Neural cell (in vitro differentiated cells): Measurements from ENCODE around the gene KRTCAP2. TPM values are rescaled to one million over a fixed set of nuclear protein-coding genes. Genes with fewer than 3 reads are reported as not detected.

Source experiments
- H2AFZ ChIP-seq: fragments of 200-600, 300-800 bp; sonication (generic), shearing (Covaris generic); 2 replicates; pipeline ENCODE4 v1.6.0; 2014; ENCODE audit warnings: low read depth, mild to moderate bottlenecking, antibody characterized with exemption, low read length, moderate library complexity
- H3F3A ChIP-seq: fragments of 200-600 bp; shearing (Covaris generic); 2 replicates; pipeline ENCODE4 v1.6.1; 2016; ENCODE audit warnings: mild to moderate bottlenecking, moderate library complexity, mixed read lengths, antibody characterized with exemption, low read length; ENCODE audit not compliant: insufficient read depth, poor library complexity, severe bottlenecking
- H3K27ac ChIP-seq: fragments of 200-600, 300-800 bp; sonication (generic), shearing (Covaris generic); 2 replicates; pipeline ENCODE4 v1.5.1; 2014; ENCODE audit warnings: mild to moderate bottlenecking, low read length, moderate library complexity
- H3K27me3 ChIP-seq: fragments of 300-800, 200-600 bp; sonication (generic), shearing (Covaris generic); 2 replicates; pipeline ENCODE4 v1.6.0; 2014; ENCODE audit warnings: mild to moderate bottlenecking, low read depth, low read length, moderate library complexity; ENCODE audit not compliant: insufficient read depth
- H3K36me3 ChIP-seq: fragments of 300-800, 200-600 bp; sonication (generic), shearing (Covaris generic); 2 replicates; pipeline ENCODE4 v1.5.1; 2014; ENCODE audit warnings: mild to moderate bottlenecking, antibody characterized with exemption, low read length, moderate library complexity; ENCODE audit not compliant: insufficient read depth
- H3K4me2 ChIP-seq: fragments of 300-800, 200-600 bp; sonication (generic), shearing (Covaris generic); 2 replicates; pipeline ENCODE4 v1.6.0; 2014; ENCODE audit warnings: mild to moderate bottlenecking, low read length
- H3K4me3 ChIP-seq: fragments of 300-800, 200-600 bp; sonication (generic), shearing (Covaris generic); 2 replicates; pipeline ENCODE4 v1.5.1; 2014; ENCODE audit warnings: mild to moderate bottlenecking, low read length, moderate library complexity
- H3K79me2 ChIP-seq: fragments of 200-600 bp; shearing (Covaris generic); replicated peaks from 2 replicates; pipeline ENCODE4 v1.6.0; 2014; ENCODE audit warnings: mild to moderate bottlenecking, low read length, moderate library complexity; ENCODE audit not compliant: insufficient read depth
- H3K9ac ChIP-seq: fragments of 300-800, 200-600 bp; sonication (generic), shearing (Covaris generic); 2 replicates; pipeline ENCODE4 v1.6.1; 2016; ENCODE audit warnings: mild to moderate bottlenecking, low read length, mixed read lengths
- H3K9me2 ChIP-seq: fragments of 200-600 bp; shearing (Covaris generic); 2 replicates; pipeline ENCODE4 v1.6.1; 2016; ENCODE audit warnings: mild to moderate bottlenecking, low read length, mixed read lengths; ENCODE audit not compliant: insufficient read depth
- H3K9me3 ChIP-seq: fragments of 200-600, 300-800 bp; sonication (generic), shearing (Covaris generic); 2 replicates; pipeline ENCODE4 v1.6.1; 2016; ENCODE audit warnings: mild to moderate bottlenecking, mixed run types, low read length, moderate library complexity, mixed read lengths
- H4K20me1 ChIP-seq: fragments of 200-600 bp; shearing (Covaris generic); 2 replicates; pipeline ENCODE4 v1.6.1; 2016; ENCODE audit warnings: mild to moderate bottlenecking, mixed run types; ENCODE audit not compliant: insufficient read depth
- EP300 ChIP-seq: fragments of 450-650 bp; conservative IDR thresholded peaks from 2 replicates; pipeline ENCODE4 v1.6.1; 2014; ENCODE audit warnings: antibody characterized with exemption, mild to moderate bottlenecking, moderate library complexity; ENCODE audit not compliant: poor library complexity, severe bottlenecking
- EZH2 ChIP-seq: fragments of 200-600, 300-800 bp; shearing (Covaris generic), sonication (generic); IDR thresholded peaks from 2 replicates; pipeline ENCODE4 v1.6.1; 2014; ENCODE audit warnings: antibody characterized with exemption, low read length, borderline replicate concordance, mild to moderate bottlenecking; ENCODE audit not compliant: insufficient read depth, poor library complexity, severe bottlenecking
- MXI1 ChIP-seq: fragments of 450-650 bp; conservative IDR thresholded peaks from 2 replicates; pipeline ENCODE4 v1.6.1; 2014; ENCODE audit warnings: antibody characterized with exemption, mild to moderate bottlenecking; ENCODE audit not compliant: poor library complexity, severe bottlenecking
- POLR2AphosphoS5 ChIP-seq: IDR thresholded peaks from 2 replicates; pipeline ENCODE4 v1.6.1; 2012
- RAD21 ChIP-seq: fragments of 450-650 bp; conservative IDR thresholded peaks from 2 replicates; pipeline ENCODE4 v1.6.1; 2014; ENCODE audit warnings: antibody characterized with exemption, mild to moderate bottlenecking, moderate library complexity
- REST ChIP-seq: IDR thresholded peaks from 2 replicates; pipeline ENCODE4 v1.6.1; 2012; ENCODE audit warnings: borderline replicate concordance
- SMC3 ChIP-seq: fragments of 450-650 bp; conservative IDR thresholded peaks from 2 replicates; pipeline ENCODE4 v1.6.1; 2014; ENCODE audit warnings: antibody characterized with exemption, mild to moderate bottlenecking, moderate library complexity; ENCODE audit not compliant: poor library complexity
- TAF1 ChIP-seq: IDR thresholded peaks from 2 replicates; pipeline ENCODE4 v1.6.1; 2012; ENCODE audit warnings: low read depth
- polyA plus RNA-seq: library from polyadenylated mRNA; depleted of rRNA; stranded (reverse); fragments of >200 nt; gene quantifications from 2 replicates; pipeline ENCODE4 v1.2.3, GENCODE V29; 2014
- TF ChIP-seq, protein P1 (sequence below): fragments of 450-650 bp; IDR thresholded peaks from 2 replicates; pipeline ENCODE4 v1.5.1; 2014; ENCODE audit warnings: antibody characterized with exemption, mild to moderate bottlenecking, moderate library complexity; ENCODE audit not compliant: poor library complexity, severe bottlenecking

Gene KRTCAP2
- polyA plus RNA-seq, 1 donor from 2014 or later = 175 TPM

GRCh38 chr1:155170101-155170785 lies 2.9 kb downstream of the KRTCAP2 start:
- Histone ChIP-seq H3K36me3 (no peaks in the 10 kb centered on the region), H3K9me3 (no peaks in the 10 kb centered on the region), H4K20me1 (no peaks in the 10 kb centered on the region), H3K27ac (no peak overlapping the region), H3K79me2 (peaks cover 21% of the 10 kb centered on the region), H3K9ac (no peak overlapping the region), H3K4me3 (no peak overlapping the region), H3F3A (peaks cover 5% of the 10 kb centered on the region), H3K27me3 (no peaks in the 10 kb centered on the region), H3K4me2 (no peak overlapping the region), H3K9me2 (no peaks in the 10 kb centered on the region), H2AFZ (no peak overlapping the region)
- TF ChIP-seq MXI1 (no peak), RAD21 (no peak), REST (no peak), TAF1 (no peak), EP300 (no peak), EZH2 (no peak), POLR2AphosphoS5 (no peak), SMC3 (no peak)
- TF ChIP-seq, protein P1, sequence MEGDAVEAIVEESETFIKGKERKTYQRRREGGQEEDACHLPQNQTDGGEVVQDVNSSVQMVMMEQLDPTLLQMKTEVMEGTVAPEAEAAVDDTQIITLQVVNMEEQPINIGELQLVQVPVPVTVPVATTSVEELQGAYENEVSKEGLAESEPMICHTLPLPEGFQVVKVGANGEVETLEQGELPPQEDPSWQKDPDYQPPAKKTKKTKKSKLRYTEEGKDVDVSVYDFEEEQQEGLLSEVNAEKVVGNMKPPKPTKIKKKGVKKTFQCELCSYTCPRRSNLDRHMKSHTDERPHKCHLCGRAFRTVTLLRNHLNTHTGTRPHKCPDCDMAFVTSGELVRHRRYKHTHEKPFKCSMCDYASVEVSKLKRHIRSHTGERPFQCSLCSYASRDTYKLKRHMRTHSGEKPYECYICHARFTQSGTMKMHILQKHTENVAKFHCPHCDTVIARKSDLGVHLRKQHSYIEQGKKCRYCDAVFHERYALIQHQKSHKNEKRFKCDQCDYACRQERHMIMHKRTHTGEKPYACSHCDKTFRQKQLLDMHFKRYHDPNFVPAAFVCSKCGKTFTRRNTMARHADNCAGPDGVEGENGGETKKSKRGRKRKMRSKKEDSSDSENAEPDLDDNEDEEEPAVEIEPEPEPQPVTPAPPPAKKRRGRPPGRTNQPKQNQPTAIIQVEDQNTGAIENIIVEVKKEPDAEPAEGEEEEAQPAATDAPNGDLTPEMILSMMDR = no peak

DNA sequence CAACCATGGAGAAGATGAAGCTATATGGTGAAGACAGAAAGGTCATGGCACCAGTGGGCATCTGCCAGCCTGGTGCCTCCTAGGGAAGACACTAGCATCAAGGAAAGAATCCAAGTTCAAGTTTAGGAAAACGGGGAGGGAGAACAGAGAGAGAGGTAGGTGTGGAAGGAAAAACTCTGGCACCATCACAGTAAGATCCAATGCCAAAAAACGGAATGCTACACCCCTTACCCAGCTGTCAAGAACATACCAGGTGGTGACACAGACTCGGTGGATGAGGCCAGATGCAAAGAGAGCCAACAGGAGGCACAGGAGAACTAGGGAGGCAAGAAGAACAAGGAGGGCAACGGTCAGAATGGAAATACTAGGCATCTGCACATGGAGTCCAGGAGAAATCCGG lies 3.6 kb downstream of the KRTCAP2 start:
- no peak for TF ChIP-seq RAD21
- no peak for TF ChIP-seq POLR2AphosphoS5
- TF ChIP-seq, protein P1 = no peak
- no peak for TF ChIP-seq MXI1
- no peak for TF ChIP-seq SMC3
- no peak for TF ChIP-seq REST
- Histone ChIP-seq H3K27me3 (no peaks in the 10 kb centered on the region), H3K27ac (no peak overlapping the region), H3K36me3 (no peaks in the 10 kb centered on the region), H3K79me2 (peaks cover 15% of the 10 kb centered on the region), H3K9me3 (no peaks in the 10 kb centered on the region), H3K9ac (no peak overlapping the region), H4K20me1 (no peaks in the 10 kb centered on the region), H2AFZ (no peak overlapping the region), H3K4me3 (no peak overlapping the region), H3F3A (peaks cover 5% of the 10 kb centered on the region), H3K9me2 (no peaks in the 10 kb centered on the region), H3K4me2 (no peak overlapping the region)
